Measurements from ENCODE around the gene HSD17B2.
A peak's percentile ranks its signal among the peaks of the same experiment; 100 is the strongest.

HSD17B2 gene

GRCh38 chr16:82056550-82056896 lies 21.5 kb downstream of the HSD17B2 start:
- DNase-seq: no peak
- H3K36me3 ChIP-seq (ENCODE audit: control insufficient read depth in 4 of 4, insufficient read depth in 4 of 4, low read length in 3 of 4): no peaks in the 10 kb centered on the region
- H3K27ac ChIP-seq (ENCODE audit: insufficient read depth in 1 of 2, low read depth in 1 of 2, low read length in 2 of 2, poor library complexity in 1 of 2, severe bottlenecking in 2 of 2): no peak overlapping the region
- peaks cover 0 to 13% (median 3%) of the 10 kb centered on the region in 5 experiments for H3K27me3 ChIP-seq (replicated peaks in 2 of 5; ENCODE audit: control insufficient read depth in 4 of 5, insufficient read depth in 5 of 5, low read length in 4 of 5)
- H3K9me3 ChIP-seq (ENCODE audit: control extremely low read depth in 1 of 5, control insufficient read depth in 4 of 5, insufficient read depth in 2 of 5, low read depth in 1 of 5, low read length in 4 of 5): no peaks in the 10 kb centered on the region
- ChIA-PET CTCF (no interaction called here), POLR2A (no interaction called here)
- no peak overlapping the region for H3K4me3 ChIP-seq (ENCODE audit: control insufficient read depth in 1 of 7, extremely low read depth in 1 of 7, insufficient read depth in 4 of 7, low read depth in 2 of 7, low read length in 6 of 7)
- no peaks in the 10 kb centered on the region for H3K4me1 ChIP-seq (ENCODE audit: control extremely low read depth in 1 of 4, control insufficient read depth in 4 of 4, insufficient read depth in 4 of 4, low read length in 3 of 4)
- WGBS (ENCODE audit: insufficient coverage): no CpG with 5 or more reads among the region's 3 CpGs

DNA sequence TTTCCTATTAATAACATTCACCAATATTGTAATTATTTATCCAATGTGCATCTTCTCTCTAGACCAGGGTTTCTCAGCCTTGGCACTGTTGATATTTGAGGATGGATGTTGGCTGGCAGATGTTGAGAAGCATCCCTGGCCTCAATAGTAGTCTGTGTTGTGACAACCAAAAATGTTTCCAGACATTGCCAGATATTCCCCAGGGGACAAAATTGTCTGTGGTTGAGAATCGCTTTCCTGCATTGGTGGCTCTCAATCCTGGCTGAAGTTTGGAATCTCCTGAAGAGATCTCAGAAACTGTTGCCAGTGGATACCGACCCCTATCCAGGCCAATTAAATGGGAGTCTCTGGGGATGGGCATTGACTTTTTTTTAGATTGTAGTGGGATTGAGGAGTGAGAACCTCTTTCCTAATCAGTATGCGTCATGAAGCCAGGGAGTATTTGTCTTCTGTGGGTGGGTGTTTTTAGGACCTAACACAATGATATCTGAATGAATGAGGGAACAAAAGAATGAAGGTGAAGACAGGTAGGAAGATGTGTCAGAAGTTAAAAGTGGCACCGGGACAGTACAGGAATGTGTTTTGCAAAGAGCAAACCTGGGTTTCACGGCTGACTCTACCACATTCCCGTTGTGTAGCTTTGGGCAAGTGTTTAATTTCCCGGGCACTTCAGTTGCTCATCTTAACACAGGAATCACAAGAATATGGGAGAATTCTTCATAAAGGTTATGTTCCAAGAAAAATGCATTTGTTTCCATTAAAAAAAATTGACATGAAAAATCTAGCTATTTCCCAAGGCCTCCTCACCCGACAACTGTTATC lies 24.3 kb downstream of the HSD17B2 start:
- Histone ChIP-seq H3K4me3 (ENCODE audit: control insufficient read depth in 1 of 7, extremely low read depth in 1 of 7, insufficient read depth in 4 of 7, low read depth in 2 of 7, low read length in 6 of 7) (no peak overlapping the region), H3K27ac (ENCODE audit: insufficient read depth in 1 of 2, low read depth in 1 of 2, low read length in 2 of 2, poor library complexity in 1 of 2, severe bottlenecking in 2 of 2) (no peak overlapping the region), H3K36me3 (ENCODE audit: control insufficient read depth in 4 of 4, insufficient read depth in 4 of 4, low read length in 3 of 4) (no peaks in the 10 kb centered on the region), H3K27me3 (replicated peaks in 2 of 5; ENCODE audit: control insufficient read depth in 4 of 5, insufficient read depth in 5 of 5, low read length in 4 of 5) (peaks cover 0 to 9% (median 2%) of the 10 kb centered on the region in 5 experiments), H3K9me3 (ENCODE audit: control extremely low read depth in 1 of 5, control insufficient read depth in 4 of 5, insufficient read depth in 2 of 5, low read depth in 1 of 5, low read length in 4 of 5) (no peaks in the 10 kb centered on the region), H3K4me1 (ENCODE audit: control extremely low read depth in 1 of 4, control insufficient read depth in 4 of 4, insufficient read depth in 4 of 4, low read length in 3 of 4) (no peaks in the 10 kb centered on the region)
- no peak for DNase-seq
- CTCF ChIA-PET: interaction anchor here (3.9 kb wide), 1 partner anchor 118 kb away, joined by 18 read pairs; no protein-coding TSS in a partner anchor
- 100% methylated on average over 5 of the region's 8 CpGs for WGBS (ENCODE audit: insufficient coverage)
- POLR2A ChIA-PET: no interaction called here

GRCh38 chr16:82059983-82060421 lies 24.9 kb downstream of the HSD17B2 start:
- 80% methylated on average over 1 of the region's 1 CpG for WGBS (ENCODE audit: insufficient coverage)
- ChIA-PET POLR2A (no interaction called here), CTCF (interaction anchor here (3.9 kb wide), 1 partner anchor 118 kb away, joined by 18 read pairs; no protein-coding TSS in a partner anchor)
- DNase-seq: no peak
- Histone ChIP-seq H3K36me3 (ENCODE audit: control insufficient read depth in 4 of 4, insufficient read depth in 4 of 4, low read length in 3 of 4) (no peaks in the 10 kb centered on the region), H3K4me1 (ENCODE audit: control extremely low read depth in 1 of 4, control insufficient read depth in 4 of 4, insufficient read depth in 4 of 4, low read length in 3 of 4) (no peaks in the 10 kb centered on the region), H3K27ac (ENCODE audit: insufficient read depth in 1 of 2, low read depth in 1 of 2, low read length in 2 of 2, poor library complexity in 1 of 2, severe bottlenecking in 2 of 2) (no peak overlapping the region), H3K9me3 (ENCODE audit: control extremely low read depth in 1 of 5, control insufficient read depth in 4 of 5, insufficient read depth in 2 of 5, low read depth in 1 of 5, low read length in 4 of 5) (peaks cover 0 to 2% (median 0%) of the 10 kb centered on the region in 5 experiments), H3K27me3 (replicated peaks in 2 of 5; ENCODE audit: control insufficient read depth in 4 of 5, insufficient read depth in 5 of 5, low read length in 4 of 5) (peaks cover 0 to 9% (median 2%) of the 10 kb centered on the region in 5 experiments), H3K4me3 (ENCODE audit: control insufficient read depth in 1 of 7, extremely low read depth in 1 of 7, insufficient read depth in 4 of 7, low read depth in 2 of 7, low read length in 6 of 7) (no peak overlapping the region)

DNA sequence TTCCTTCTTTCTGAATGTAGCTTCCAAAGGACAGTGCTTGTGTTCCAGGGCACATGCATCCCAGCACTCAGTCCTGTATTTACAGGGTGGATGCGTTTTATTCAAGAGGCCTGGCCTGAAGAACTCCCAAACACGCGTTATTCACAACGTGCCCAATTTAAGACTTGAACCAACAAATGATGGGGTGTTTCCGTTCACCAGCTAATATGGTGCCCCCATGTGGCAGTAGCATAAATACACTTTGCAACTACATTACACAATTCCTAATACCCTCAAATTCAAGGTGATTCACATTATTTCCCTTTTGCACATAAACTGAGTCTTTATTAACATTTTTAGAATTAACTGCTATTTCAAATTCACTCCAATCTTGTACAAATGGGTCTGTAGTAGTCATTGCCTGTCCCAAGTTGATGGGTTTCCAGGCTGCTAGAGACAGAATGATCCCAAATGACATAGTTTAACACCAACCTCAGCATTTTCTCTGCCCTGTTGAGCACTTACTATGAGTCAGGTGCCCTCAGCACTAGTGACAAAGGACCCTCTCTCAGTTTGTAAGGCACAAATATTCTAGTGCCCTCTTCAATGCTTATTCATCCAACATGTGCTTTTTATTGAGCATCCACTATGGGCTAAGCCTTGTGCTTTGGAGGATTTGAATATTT lies 26.9 kb downstream of the HSD17B2 start:
- DNase-seq: peak; percentile 16 to 47 (median 45)
- WGBS (ENCODE audit: insufficient coverage): 39% methylated on average over 5 of the region's 5 CpGs
- Histone ChIP-seq H3K9me3 (ENCODE audit: control extremely low read depth in 1 of 5, control insufficient read depth in 4 of 5, insufficient read depth in 2 of 5, low read depth in 1 of 5, low read length in 4 of 5) (peaks cover 0 to 3% (median 0%) of the 10 kb centered on the region in 5 experiments), H3K27me3 (replicated peaks in 2 of 5; ENCODE audit: control insufficient read depth in 4 of 5, insufficient read depth in 5 of 5, low read length in 4 of 5) (peaks cover 0 to 8% (median 2%) of the 10 kb centered on the region in 5 experiments), H3K4me3 (ENCODE audit: control insufficient read depth in 1 of 7, extremely low read depth in 1 of 7, insufficient read depth in 4 of 7, low read depth in 2 of 7, low read length in 6 of 7) (no peak overlapping the region), H3K27ac (ENCODE audit: insufficient read depth in 1 of 2, low read depth in 1 of 2, low read length in 2 of 2, poor library complexity in 1 of 2, severe bottlenecking in 2 of 2) (no peak overlapping the region), H3K36me3 (ENCODE audit: control insufficient read depth in 4 of 4, insufficient read depth in 4 of 4, low read length in 3 of 4) (no peaks in the 10 kb centered on the region), H3K4me1 (ENCODE audit: control extremely low read depth in 1 of 4, control insufficient read depth in 4 of 4, insufficient read depth in 4 of 4, low read length in 3 of 4) (no peaks in the 10 kb centered on the region)
- POLR2A ChIA-PET: no interaction called here
- CTCF ChIA-PET: interaction anchor here (0.8 to 3.9 kb wide), 4 partner anchors 13 to 169 kb away, joined by 3 to 18 read pairs (median 5); no protein-coding TSS in a partner anchor

DNA sequence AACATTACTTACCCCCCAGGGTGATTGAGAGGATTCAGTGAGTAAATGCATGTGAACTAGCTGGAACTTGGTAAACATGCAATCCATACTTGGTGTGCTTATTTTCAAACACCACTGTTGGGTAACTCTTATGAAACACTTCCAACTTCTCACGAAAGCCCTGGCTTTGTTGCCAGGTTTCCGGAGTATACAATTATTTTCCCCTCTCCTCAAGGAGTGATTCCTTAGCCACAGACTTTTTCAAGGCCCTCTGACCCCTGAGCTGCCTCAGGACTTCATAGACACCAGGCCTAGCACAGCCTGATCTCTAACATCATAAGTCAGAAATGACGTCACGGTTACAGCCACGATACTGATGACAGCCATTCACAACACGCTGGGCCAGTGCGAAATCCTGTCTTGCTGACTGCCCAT lies 27.6 kb downstream of the HSD17B2 start:
- H3K36me3 ChIP-seq (ENCODE audit: control insufficient read depth in 4 of 4, insufficient read depth in 4 of 4, low read length in 3 of 4): no peaks in the 10 kb centered on the region
- no peak overlapping the region for H3K4me3 ChIP-seq (ENCODE audit: control insufficient read depth in 1 of 7, extremely low read depth in 1 of 7, insufficient read depth in 4 of 7, low read depth in 2 of 7, low read length in 6 of 7)
- POLR2A ChIA-PET: no interaction called here
- CTCF ChIA-PET: interaction anchor here (3.9 kb wide), 1 partner anchor 121 kb away, joined by 18 read pairs; no protein-coding TSS in a partner anchor
- 94% methylated on average over 7 of the region's 7 CpGs for WGBS (ENCODE audit: insufficient coverage)
- H3K27me3 ChIP-seq (replicated peaks in 2 of 5; ENCODE audit: control insufficient read depth in 4 of 5, insufficient read depth in 5 of 5, low read length in 4 of 5): peaks cover 0 to 8% (median 2%) of the 10 kb centered on the region in 5 experiments
- H3K4me1 ChIP-seq (ENCODE audit: control extremely low read depth in 1 of 4, control insufficient read depth in 4 of 4, insufficient read depth in 4 of 4, low read length in 3 of 4): no peaks in the 10 kb centered on the region
- H3K9me3 ChIP-seq (ENCODE audit: control extremely low read depth in 1 of 5, control insufficient read depth in 4 of 5, insufficient read depth in 2 of 5, low read depth in 1 of 5, low read length in 4 of 5): peaks cover 0 to 3% (median 0%) of the 10 kb centered on the region in 5 experiments
- DNase-seq: no peak
- no peak overlapping the region for H3K27ac ChIP-seq (ENCODE audit: insufficient read depth in 1 of 2, low read depth in 1 of 2, low read length in 2 of 2, poor library complexity in 1 of 2, severe bottlenecking in 2 of 2)

GRCh38 chr16:82063456-82064082 lies 28.5 kb downstream of the HSD17B2 start:
- Histone ChIP-seq H3K4me1 (ENCODE audit: control extremely low read depth in 1 of 4, control insufficient read depth in 4 of 4, insufficient read depth in 4 of 4, low read length in 3 of 4) (no peaks in the 10 kb centered on the region), H3K27me3 (replicated peaks in 2 of 5; ENCODE audit: control insufficient read depth in 4 of 5, insufficient read depth in 5 of 5, low read length in 4 of 5) (peaks cover 0 to 8% (median 2%) of the 10 kb centered on the region in 5 experiments), H3K27ac (ENCODE audit: insufficient read depth in 1 of 2, low read depth in 1 of 2, low read length in 2 of 2, poor library complexity in 1 of 2, severe bottlenecking in 2 of 2) (no peak overlapping the region), H3K4me3 (ENCODE audit: control insufficient read depth in 1 of 7, extremely low read depth in 1 of 7, insufficient read depth in 4 of 7, low read depth in 2 of 7, low read length in 6 of 7) (no peak overlapping the region), H3K36me3 (ENCODE audit: control insufficient read depth in 4 of 4, insufficient read depth in 4 of 4, low read length in 3 of 4) (no peaks in the 10 kb centered on the region), H3K9me3 (ENCODE audit: control extremely low read depth in 1 of 5, control insufficient read depth in 4 of 5, insufficient read depth in 2 of 5, low read depth in 1 of 5, low read length in 4 of 5) (peaks cover 0 to 3% (median 0%) of the 10 kb centered on the region in 5 experiments)
- DNase-seq: no peak
- CTCF ChIA-PET: interaction anchor here (3.9 kb wide), 1 partner anchor 122 kb away, joined by 18 read pairs; no protein-coding TSS in a partner anchor
- WGBS (ENCODE audit: insufficient coverage): 68% methylated on average over 4 of the region's 5 CpGs
- POLR2A ChIA-PET: no interaction called here

Data from common myeloid progenitor, CD34-positive (primary cell).